ENCODE results near the gene C5AR1. TPM values are rescaled to one million over a fixed set of nuclear protein-coding genes. Genes with fewer than 3 reads are reported as not detected.

Gene C5AR1
- total and polyA plus RNA-seq, 7 experiments from 2014 or later = 0.14 to 205 (median 5.9) TPM; not detected in 1

GRCh38 chr19:47312366-47313006 lies 2.8 kb downstream of the C5AR1 start:
- ChIA-PET POLR2A (no interaction called here), CTCF (no interaction called here)
- ATAC-seq (no peak), DNase-seq (no peak)
- H3K4me1 ChIP-seq (ENCODE audit: control insufficient read depth in 2 of 2, insufficient read depth in 2 of 2, low read length in 2 of 2) = no peaks in the 10 kb centered on the region
- Mint-ChIP-seq H3K4me1 (peaks cover 0 to 3% (median 0%) of the 10 kb centered on the region in 7 donors), H3K27me3 (peaks cover under 1 to 38% (median 17%) of the 10 kb centered on the region in 5 donors), H3K4me3 (no peak overlapping the region), H3K27ac (no peak overlapping the region), H3K9me3 (no peaks in the 10 kb centered on the region), H3K36me3 (no peaks in the 10 kb centered on the region)
- H3K9me3 ChIP-seq (ENCODE audit: control insufficient read depth in 2 of 3, low read length in 3 of 3) = no peaks in the 10 kb centered on the region
- intact Hi-C loops (cut with micrococcal nuclease) = no loop called here
- no peaks in the 10 kb centered on the region for H3K27me3 ChIP-seq (ENCODE audit: control insufficient read depth in 2 of 2, insufficient read depth in 2 of 2, low read length in 2 of 2)
- H3K27ac ChIP-seq (ENCODE audit: low read depth, low read length) = no peak overlapping the region
- H3K36me3 ChIP-seq (ENCODE audit: control insufficient read depth in 2 of 3, insufficient read depth in 3 of 3, low read length in 3 of 3) = no peaks in the 10 kb centered on the region
- H3K4me3 ChIP-seq (ENCODE audit: low read length) = no peak overlapping the region

DNA sequence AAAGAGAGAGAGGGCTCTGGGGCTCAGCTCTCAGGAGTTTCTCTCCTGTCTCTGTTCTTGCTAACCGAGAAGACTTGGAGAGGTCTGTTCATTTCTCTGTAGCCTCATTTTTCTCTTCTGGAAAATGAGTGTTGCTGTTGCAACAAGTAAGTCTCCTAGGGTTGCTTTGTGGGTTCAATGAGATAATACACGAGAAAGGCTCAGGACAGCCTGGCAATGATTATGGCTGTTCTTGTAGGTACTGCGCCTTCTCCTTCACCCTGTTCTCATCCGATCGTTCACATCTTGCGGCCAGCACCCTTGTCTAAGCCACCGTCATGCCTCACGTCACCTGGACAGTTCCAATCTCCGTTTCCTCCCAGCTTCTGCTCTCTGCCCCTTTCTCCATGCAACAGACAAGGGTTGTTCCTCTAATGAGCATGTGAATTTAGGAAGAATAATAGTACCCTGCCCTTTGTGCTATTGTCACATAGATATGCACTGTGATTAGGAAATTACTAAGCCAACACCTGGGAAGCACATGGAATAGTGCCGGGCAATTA lies 4.2 kb downstream of the C5AR1 start:
- no peaks in the 10 kb centered on the region for H3K4me1 ChIP-seq (ENCODE audit: control insufficient read depth in 2 of 2, insufficient read depth in 2 of 2, low read length in 2 of 2)
- DNase-seq (no peak), ATAC-seq (no peak)
- Mint-ChIP-seq H3K4me3 (no peak overlapping the region), H3K9me3 (no peaks in the 10 kb centered on the region), H3K27ac (no peak overlapping the region), H3K36me3 (no peaks in the 10 kb centered on the region), H3K4me1 (peaks cover 0 to 3% (median 0%) of the 10 kb centered on the region in 7 donors), H3K27me3 (peaks cover 2 to 37% (median 21%) of the 10 kb centered on the region in 5 donors)
- no peaks in the 10 kb centered on the region for H3K27me3 ChIP-seq (ENCODE audit: control insufficient read depth in 2 of 2, insufficient read depth in 2 of 2, low read length in 2 of 2)
- no peaks in the 10 kb centered on the region for H3K36me3 ChIP-seq (ENCODE audit: control insufficient read depth in 2 of 3, insufficient read depth in 3 of 3, low read length in 3 of 3)
- POLR2A ChIA-PET = no interaction called here
- no peaks in the 10 kb centered on the region for H3K9me3 ChIP-seq (ENCODE audit: control insufficient read depth in 2 of 3, low read length in 3 of 3)
- H3K4me3 ChIP-seq (ENCODE audit: low read length) = no peak overlapping the region
- CTCF ChIA-PET = no interaction called here
- intact Hi-C loops (cut with micrococcal nuclease) = no loop called here
- no peak overlapping the region for H3K27ac ChIP-seq (ENCODE audit: low read depth, low read length)

DNA sequence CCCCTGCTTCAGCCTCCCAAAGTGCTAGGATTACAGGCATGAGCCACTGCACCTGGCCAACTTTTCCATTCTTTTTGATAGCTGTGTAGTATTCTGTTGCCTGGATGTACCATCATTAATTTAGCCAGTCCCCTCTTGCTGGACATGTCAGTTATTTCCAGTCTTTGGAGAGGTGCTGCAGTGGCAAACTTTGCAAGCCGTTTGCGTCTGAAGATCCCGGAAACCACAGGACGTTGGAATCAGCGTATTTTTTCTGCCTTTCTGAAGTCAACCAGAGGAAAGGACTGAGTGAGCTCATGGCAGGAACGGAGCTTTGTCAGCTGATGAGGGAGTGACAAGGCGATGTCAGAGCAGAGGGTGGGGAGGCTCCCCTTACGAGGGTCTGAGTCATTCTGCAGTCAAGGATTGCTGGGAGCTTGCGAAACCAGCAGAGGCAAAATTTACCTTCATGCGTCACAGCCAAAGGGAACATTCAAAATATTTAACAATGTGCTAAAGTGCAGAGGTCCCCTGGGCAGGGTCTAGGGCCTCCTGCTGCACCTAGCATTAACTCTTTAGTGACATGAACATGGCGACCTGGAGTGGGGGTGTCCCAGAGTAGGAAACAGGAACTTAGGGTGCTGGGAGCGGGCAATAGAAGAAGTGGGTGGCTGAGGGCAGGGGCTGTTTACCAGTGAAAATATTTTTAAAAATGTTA lies 5.6 kb downstream of the C5AR1 start:
- no peaks in the 10 kb centered on the region for H3K4me1 ChIP-seq (ENCODE audit: control insufficient read depth in 2 of 2, insufficient read depth in 2 of 2, low read length in 2 of 2)
- H3K9me3 ChIP-seq (ENCODE audit: control insufficient read depth in 2 of 3, low read length in 3 of 3) = no peaks in the 10 kb centered on the region
- ChIA-PET POLR2A (no interaction called here), CTCF (interaction anchor here (0.9 kb wide), 1 partner anchor 10 kb away, joined by 3 read pairs; no protein-coding TSS in a partner anchor)
- Mint-ChIP-seq H3K27me3 (peaks cover 2 to 29% (median 21%) of the 10 kb centered on the region in 5 donors), H3K36me3 (no peaks in the 10 kb centered on the region), H3K9me3 (no peaks in the 10 kb centered on the region), H3K4me1 (peaks cover 0 to 4% (median 0%) of the 10 kb centered on the region in 7 donors), H3K4me3 (no peak overlapping the region), H3K27ac (peak overlapping the region in 1 of 9 donors; percentile 18)
- no peaks in the 10 kb centered on the region for H3K36me3 ChIP-seq (ENCODE audit: control insufficient read depth in 2 of 3, insufficient read depth in 3 of 3, low read length in 3 of 3)
- ATAC-seq (peak; percentile 93), DNase-seq (no peak)
- H3K27ac ChIP-seq (ENCODE audit: low read depth, low read length) = no peak overlapping the region
- H3K27me3 ChIP-seq (ENCODE audit: control insufficient read depth in 2 of 2, insufficient read depth in 2 of 2, low read length in 2 of 2) = no peaks in the 10 kb centered on the region
- intact Hi-C loops (cut with micrococcal nuclease) = no loop called here
- H3K4me3 ChIP-seq (ENCODE audit: low read length) = no peak overlapping the region

DNA sequence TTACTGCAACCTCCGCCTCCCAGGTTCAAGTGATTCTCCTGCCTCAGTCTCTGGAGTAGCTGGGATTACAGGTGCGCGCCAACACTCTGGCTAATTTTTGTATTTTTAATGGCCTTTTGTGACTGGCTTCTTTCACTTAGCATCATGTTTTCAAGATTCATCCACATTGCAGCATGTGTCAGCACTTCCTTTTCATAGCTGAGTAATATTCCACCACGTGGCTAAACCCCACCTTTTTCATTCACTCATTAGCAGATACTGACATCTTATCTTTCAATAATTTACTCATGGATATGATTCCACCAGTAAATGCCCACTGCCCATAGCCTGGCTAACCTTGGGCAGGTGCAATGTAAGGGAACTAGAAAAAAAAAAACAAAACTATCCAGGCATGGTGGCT lies 6.9 kb downstream of the C5AR1 start:
- H3K27ac Mint-ChIP-seq = no peak overlapping the region
- DNase-seq (no peak), ATAC-seq (no peak)
- peaks cover 2 to 28% (median 25%) of the 10 kb centered on the region in 5 donors for H3K27me3 Mint-ChIP-seq
- Histone ChIP-seq H3K27me3 (ENCODE audit: control insufficient read depth in 2 of 2, insufficient read depth in 2 of 2, low read length in 2 of 2) (no peaks in the 10 kb centered on the region), H3K27ac (ENCODE audit: low read depth, low read length) (no peak overlapping the region), H3K4me3 (ENCODE audit: low read length) (no peak overlapping the region), H3K9me3 (ENCODE audit: control insufficient read depth in 2 of 3, low read length in 3 of 3) (no peaks in the 10 kb centered on the region), H3K36me3 (ENCODE audit: control insufficient read depth in 2 of 3, insufficient read depth in 3 of 3, low read length in 3 of 3) (no peaks in the 10 kb centered on the region), H3K4me1 (ENCODE audit: control insufficient read depth in 2 of 2, insufficient read depth in 2 of 2, low read length in 2 of 2) (no peaks in the 10 kb centered on the region)
- no peak overlapping the region for H3K4me3 Mint-ChIP-seq
- H3K4me1 Mint-ChIP-seq = peaks cover 0 to 4% (median 0%) of the 10 kb centered on the region in 7 donors
- H3K9me3 Mint-ChIP-seq = peaks cover 0 to 1% (median 0%) of the 10 kb centered on the region in 11 donors
- CTCF ChIA-PET = no interaction called here
- intact Hi-C loops (cut with micrococcal nuclease) = no loop called here
- POLR2A ChIA-PET = no interaction called here
- H3K36me3 Mint-ChIP-seq = peaks cover 0 to 6% (median 0%) of the 10 kb centered on the region in 5 donors

GRCh38 chr19:47319923-47320871 lies 10.5 kb downstream of the C5AR1 start:
- H3K36me3 Mint-ChIP-seq = peaks cover 0 to 10% (median 3%) of the 10 kb centered on the region in 5 donors
- peaks cover 8 to 40% (median 34%) of the 10 kb centered on the region in 5 donors for H3K27me3 Mint-ChIP-seq
- Histone ChIP-seq H3K36me3 (ENCODE audit: control insufficient read depth in 2 of 3, insufficient read depth in 3 of 3, low read length in 3 of 3) (no peaks in the 10 kb centered on the region), H3K27ac (ENCODE audit: low read depth, low read length) (no peak overlapping the region), H3K4me1 (ENCODE audit: control insufficient read depth in 2 of 2, insufficient read depth in 2 of 2, low read length in 2 of 2) (no peaks in the 10 kb centered on the region), H3K4me3 (ENCODE audit: low read length) (no peak overlapping the region), H3K27me3 (ENCODE audit: control insufficient read depth in 2 of 2, insufficient read depth in 2 of 2, low read length in 2 of 2) (no peaks in the 10 kb centered on the region), H3K9me3 (ENCODE audit: control insufficient read depth in 2 of 3, low read length in 3 of 3) (no peaks in the 10 kb centered on the region)
- no peak overlapping the region for H3K4me3 Mint-ChIP-seq
- H3K9me3 Mint-ChIP-seq = peaks cover 0 to 7% (median 0%) of the 10 kb centered on the region in 11 donors
- H3K4me1 Mint-ChIP-seq = peaks cover 0 to 12% (median 0%) of the 10 kb centered on the region in 7 donors
- ATAC-seq (no peak), DNase-seq (no peak)
- intact Hi-C loops (cut with micrococcal nuclease) = no loop called here
- ChIA-PET POLR2A (no interaction called here), CTCF (interaction anchor here (1.1 kb wide), 1 partner anchor 29 kb away, joined by 3 read pairs; the partner anchor contains the start of gene DHX34)
- H3K27ac Mint-ChIP-seq = no peak overlapping the region

DNA sequence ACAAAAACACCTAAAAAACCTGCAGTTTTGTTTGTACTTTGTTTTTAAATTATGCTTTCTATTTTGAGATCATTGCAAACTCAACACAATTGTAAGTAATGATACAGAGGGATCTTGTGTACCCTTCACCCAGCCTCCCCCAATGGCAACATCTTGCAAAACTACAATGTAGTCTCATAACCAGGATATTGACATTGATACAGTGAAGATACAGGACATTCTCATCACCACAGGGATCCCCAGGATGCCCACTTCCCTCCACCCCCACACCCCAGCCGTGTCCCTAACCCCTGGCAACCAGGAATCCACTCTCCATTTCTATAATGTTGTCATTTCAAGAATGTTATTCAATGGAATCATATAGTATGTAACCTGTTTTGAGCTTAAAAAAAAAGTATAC lies 12.0 kb downstream of the C5AR1 start:
- H3K4me1 ChIP-seq (ENCODE audit: control insufficient read depth in 2 of 2, insufficient read depth in 2 of 2, low read length in 2 of 2) = no peaks in the 10 kb centered on the region
- Mint-ChIP-seq H3K4me3 (no peak overlapping the region), H3K27me3 (peaks cover 8 to 37% (median 31%) of the 10 kb centered on the region in 5 donors), H3K36me3 (peaks cover 0 to 10% (median 3%) of the 10 kb centered on the region in 5 donors), H3K4me1 (peaks cover 0 to 9% (median 0%) of the 10 kb centered on the region in 7 donors), H3K9me3 (peaks cover 0 to 7% (median 0%) of the 10 kb centered on the region in 11 donors), H3K27ac (no peak overlapping the region)
- H3K27me3 ChIP-seq (ENCODE audit: control insufficient read depth in 2 of 2, insufficient read depth in 2 of 2, low read length in 2 of 2) = no peaks in the 10 kb centered on the region
- ChIA-PET CTCF (no interaction called here), POLR2A (interaction anchor here (0.6 kb wide), 1 partner anchor 10 kb away, joined by 3 read pairs; no protein-coding TSS in a partner anchor)
- no peaks in the 10 kb centered on the region for H3K36me3 ChIP-seq (ENCODE audit: control insufficient read depth in 2 of 3, insufficient read depth in 3 of 3, low read length in 3 of 3)
- no peak overlapping the region for H3K27ac ChIP-seq (ENCODE audit: low read depth, low read length)
- intact Hi-C loops (cut with micrococcal nuclease) = no loop called here
- ATAC-seq (no peak), DNase-seq (no peak)
- H3K9me3 ChIP-seq (ENCODE audit: control insufficient read depth in 2 of 3, low read length in 3 of 3) = no peaks in the 10 kb centered on the region
- H3K4me3 ChIP-seq (ENCODE audit: low read length) = no peak overlapping the region

Data from naive thymus-derived CD4-positive, alpha-beta T cell (primary cell).